Activated B cell treated with CpG ODN at 0.5 μM for 24 hours (primary cell): ENCODE measurements around the gene CD40. TPM values are rescaled to one million over a fixed set of nuclear protein-coding genes. Genes with fewer than 3 reads are reported as not detected.

ENCODE experiments used
- total RNA-seq: library from RNA; stranded (reverse); gene quantifications from 2 replicates; pipeline ENCODE4 v1.2.3, GENCODE V29; 2022

The CD40 gene
- total RNA-seq, 1 donor from 2014 or later = 464 TPM

Other genes starting within 250 kb of the CD40 start
- gene ZSWIM1, start 237.1 kb upstream of the CD40 start, total RNA-seq = 13.9 and 15.1 TPM in 2 replicates
- gene SPATA25, start 230.7 kb upstream of the CD40 start, total RNA-seq = 0.53 and 0.88 TPM in 2 replicates
- gene NEURL2, start 227.1 kb upstream of the CD40 start, total RNA-seq = 1.1 and 2.0 TPM in 2 replicates
- 61.9 and 67.2 TPM in 2 replicates for gene CTSA, start 227.0 kb upstream of the CD40 start, total RNA-seq
- 2.3 and 3.5 TPM in 2 replicates for gene PLTP, start 206.2 kb upstream of the CD40 start, total RNA-seq
- gene PCIF1, start 183.6 kb upstream of the CD40 start, total RNA-seq = 48.3 and 55.7 TPM in 2 replicates
- 39.2 and 49.6 TPM in 2 replicates for gene ZNF335, start 146.1 kb upstream of the CD40 start, total RNA-seq
- gene MMP9, start 109.4 kb upstream of the CD40 start, total RNA-seq = 2.0 and 2.3 TPM in 2 replicates
- gene SLC12A5, start 89.1 kb upstream of the CD40 start, total RNA-seq = not detected in 2 replicates
- gene NCOA5, start 28.4 kb upstream of the CD40 start, total RNA-seq = 46.4 and 53.1 TPM in 2 replicates
- 0.09 TPM in 1 of 2 replicates, not detected in the other for gene CDH22, start 190.2 kb downstream of the CD40 start, total RNA-seq